SJSA1 (cell line): ENCODE measurements around the gene CBR1. TPM values are rescaled to one million over a fixed set of nuclear protein-coding genes. Genes with fewer than 3 reads are reported as not detected.

Source experiments
- total RNA-seq: library from RNA; depleted of rRNA; stranded (reverse); fragments of >200 nt; shearing (Covaris generic); gene quantifications from 2 replicates; pipeline ENCODE4 v1.2.3, GENCODE V29; 2014; rRNA removed

The CBR1 gene
- total RNA-seq, 1 experiment from 2014 or later: 105 TPM

Other genes starting within 250 kb of the CBR1 start
- 11.9 and 16.4 TPM in 2 replicates for gene SETD4, start 9.5 kb upstream of the CBR1 start, total RNA-seq
- gene CBR3, start 65.1 kb downstream of the CBR1 start, total RNA-seq: 22.0 and 30.0 TPM in 2 replicates
- 1.4 and 5.7 TPM in 2 replicates for gene DOP1B, start 86.8 kb downstream of the CBR1 start, total RNA-seq